ENCODE measurements around the gene ZNF784.

DNA sequence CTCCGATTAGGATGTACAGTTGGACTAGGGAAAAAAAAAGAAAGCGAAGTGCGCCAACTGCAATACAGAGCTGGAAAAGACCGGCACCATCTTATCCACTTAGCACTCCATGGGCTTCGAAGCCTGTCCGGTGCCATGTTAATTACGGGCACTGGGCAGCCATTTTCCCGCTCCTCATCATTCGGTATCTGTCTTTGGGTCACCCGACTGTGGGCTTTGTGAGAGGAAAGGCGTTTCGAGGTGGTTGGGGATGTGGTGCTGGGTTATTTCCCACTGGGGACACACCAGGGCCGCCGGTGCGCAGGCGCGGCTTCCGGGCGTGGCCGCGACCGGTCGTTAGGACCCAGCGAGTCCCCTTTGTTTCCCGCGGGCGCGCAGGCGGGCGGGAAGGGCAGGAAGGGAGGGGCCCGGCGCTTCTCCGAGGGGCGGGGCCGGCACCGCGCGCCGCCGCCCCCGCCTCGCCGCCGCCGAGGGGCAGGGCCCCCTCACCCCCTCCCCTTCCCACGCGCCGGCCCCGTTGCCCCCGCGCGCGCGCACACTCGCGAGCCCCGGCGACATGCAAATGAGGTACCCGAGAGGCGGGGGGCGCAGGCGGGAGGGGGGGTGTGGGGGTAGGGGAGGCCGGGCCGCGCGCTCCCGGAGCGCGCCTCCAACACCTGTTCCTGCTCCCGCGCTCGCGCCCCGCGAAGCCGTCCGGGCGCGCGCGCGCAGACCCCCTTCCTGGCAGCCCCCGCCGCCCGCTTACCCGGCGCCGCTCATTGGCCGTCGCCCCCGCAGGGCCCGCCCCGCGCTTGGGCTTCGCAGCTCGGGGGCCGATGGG is 24.3 kb downstream of the ZNF784 start, which contains the start of gene ZNF524:
- TF ChIP-seq, protein P1, sequence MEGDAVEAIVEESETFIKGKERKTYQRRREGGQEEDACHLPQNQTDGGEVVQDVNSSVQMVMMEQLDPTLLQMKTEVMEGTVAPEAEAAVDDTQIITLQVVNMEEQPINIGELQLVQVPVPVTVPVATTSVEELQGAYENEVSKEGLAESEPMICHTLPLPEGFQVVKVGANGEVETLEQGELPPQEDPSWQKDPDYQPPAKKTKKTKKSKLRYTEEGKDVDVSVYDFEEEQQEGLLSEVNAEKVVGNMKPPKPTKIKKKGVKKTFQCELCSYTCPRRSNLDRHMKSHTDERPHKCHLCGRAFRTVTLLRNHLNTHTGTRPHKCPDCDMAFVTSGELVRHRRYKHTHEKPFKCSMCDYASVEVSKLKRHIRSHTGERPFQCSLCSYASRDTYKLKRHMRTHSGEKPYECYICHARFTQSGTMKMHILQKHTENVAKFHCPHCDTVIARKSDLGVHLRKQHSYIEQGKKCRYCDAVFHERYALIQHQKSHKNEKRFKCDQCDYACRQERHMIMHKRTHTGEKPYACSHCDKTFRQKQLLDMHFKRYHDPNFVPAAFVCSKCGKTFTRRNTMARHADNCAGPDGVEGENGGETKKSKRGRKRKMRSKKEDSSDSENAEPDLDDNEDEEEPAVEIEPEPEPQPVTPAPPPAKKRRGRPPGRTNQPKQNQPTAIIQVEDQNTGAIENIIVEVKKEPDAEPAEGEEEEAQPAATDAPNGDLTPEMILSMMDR (IDR thresholded peaks at IDR 0.05), result no peak
- no peak for TF ChIP-seq POLR2A (IDR thresholded peaks at IDR 0.05)

Data from lower leg skin (tissue), 3 donors.